Activated CD4-positive, alpha-beta T cell treated with anti-CD3 and anti-CD28 coated beads for 48 hours (primary cell): Measurements from ENCODE around the gene SIDT1.

ENCODE experiments used
- DNase-seq: peaks from one replicate; pipeline ENCODE4 v3.0.0-alpha.2; 2020

Gene SIDT1

DNA sequence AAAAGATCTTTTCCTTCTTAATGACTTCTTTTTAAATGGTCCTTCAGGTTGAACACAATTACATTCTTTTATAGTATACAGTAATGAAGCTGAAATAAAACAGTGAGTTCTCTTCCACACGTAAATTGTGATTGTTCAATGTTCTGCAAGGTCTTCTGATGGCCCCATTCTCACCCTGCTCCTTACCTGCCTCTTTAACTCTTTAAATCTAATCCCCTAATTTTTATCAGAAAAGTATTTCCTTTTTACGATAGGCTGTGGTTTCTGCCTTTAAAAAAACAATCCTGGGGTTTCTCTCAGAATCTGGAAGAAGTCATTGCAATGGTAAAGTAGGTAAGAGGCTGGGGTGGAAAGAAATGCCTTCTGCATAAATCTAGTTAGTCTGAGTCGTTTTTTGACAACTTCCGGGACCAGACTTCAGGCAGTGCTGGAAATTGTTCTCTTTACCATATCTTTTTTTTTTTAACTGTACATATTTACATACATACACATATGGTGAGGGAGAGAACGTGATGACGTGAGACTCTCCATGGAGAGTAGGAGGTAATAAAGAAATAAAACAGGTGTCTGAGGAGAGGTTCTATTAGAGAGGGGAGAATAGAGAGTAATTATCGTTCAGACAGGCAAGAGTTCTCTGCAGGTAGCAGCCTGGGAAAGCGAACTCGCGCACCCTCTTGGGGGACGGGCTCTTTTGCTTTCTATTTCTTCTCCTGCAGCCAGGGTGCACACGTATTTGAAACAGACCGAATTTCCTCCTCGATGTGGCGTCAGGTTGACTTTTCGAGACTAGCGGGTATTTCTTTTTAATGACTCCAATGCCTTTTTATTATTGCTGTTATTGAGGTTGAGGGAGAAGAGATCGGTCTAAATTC lies at the start of gene SIDT1:
TSS of gene SIDT1 (plus strand) at position 730 of the 872 bp plus-strand sequence. CDS start 467 bp downstream, outside the sequence.
- peak; percentile 75 for DNase-seq

- peak; percentile 9 for DNase-seq
These were observed 47.2 kb upstream of the SIDT1 start for GRCh38 chr3:113485161-113485609.

- DNase-seq, result peak; percentile 32
These were observed 37.3 kb upstream of the SIDT1 start for GRCh38 chr3:113495035-113495434.

- no peak for DNase-seq
These were observed 35.4 kb upstream of the SIDT1 start for GRCh38 chr3:113496924-113497323.

DNA sequence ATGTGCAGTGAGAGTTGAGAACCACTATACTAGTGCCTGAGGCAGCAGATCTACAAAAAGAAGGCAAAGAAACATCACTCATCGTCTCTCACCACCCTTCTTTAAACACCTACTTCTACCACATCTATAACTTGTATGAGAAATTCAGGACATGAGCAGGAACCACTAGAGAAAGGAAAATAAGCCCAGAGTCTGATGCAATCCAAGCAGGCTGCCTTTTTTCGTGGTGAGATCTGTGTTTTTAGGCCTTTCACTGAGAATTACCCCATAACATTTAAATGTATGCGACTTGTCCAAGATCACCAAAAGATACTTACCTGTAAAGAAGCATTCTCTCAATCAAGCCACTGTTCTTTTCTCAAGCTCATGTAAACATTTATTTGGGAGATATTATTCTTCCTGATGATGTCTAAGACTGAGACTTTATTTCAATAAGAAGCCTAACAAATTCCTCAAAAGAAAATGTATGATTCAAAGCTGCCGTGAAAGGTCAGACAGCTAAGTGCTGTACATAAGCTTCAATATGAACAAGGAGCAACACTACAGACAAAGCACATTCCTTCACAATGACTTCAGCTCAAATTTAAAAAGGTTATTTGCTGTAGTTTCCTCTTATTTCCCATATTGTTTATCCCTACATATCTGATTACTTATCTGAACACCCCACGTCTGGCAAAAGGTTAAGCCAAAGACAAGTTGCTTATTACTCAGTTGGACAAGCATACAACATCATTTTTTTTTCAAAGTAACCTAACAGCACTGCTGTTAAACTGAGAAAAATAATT lies 33.9 kb upstream of the SIDT1 start:
- no peak for DNase-seq

DNA sequence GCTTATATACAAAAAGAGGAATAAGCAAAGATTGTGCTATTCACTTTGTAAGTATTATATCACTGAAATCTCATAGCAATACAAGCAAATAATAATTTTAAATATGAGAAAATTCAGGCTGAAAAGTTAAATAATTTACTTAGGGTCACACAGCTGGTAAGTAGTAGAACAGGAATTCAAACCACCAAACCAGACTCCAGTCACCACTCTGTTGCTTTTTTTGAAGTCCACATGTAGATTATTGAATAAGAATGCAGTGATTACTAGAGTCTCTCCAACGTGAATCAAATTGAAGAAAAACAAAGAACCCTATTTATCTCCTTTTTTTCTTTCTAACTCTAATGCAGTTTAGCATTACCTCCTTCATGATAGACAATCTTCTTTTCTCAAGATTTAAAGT lies 33.3 kb upstream of the SIDT1 start:
- DNase-seq, result no peak

DNA sequence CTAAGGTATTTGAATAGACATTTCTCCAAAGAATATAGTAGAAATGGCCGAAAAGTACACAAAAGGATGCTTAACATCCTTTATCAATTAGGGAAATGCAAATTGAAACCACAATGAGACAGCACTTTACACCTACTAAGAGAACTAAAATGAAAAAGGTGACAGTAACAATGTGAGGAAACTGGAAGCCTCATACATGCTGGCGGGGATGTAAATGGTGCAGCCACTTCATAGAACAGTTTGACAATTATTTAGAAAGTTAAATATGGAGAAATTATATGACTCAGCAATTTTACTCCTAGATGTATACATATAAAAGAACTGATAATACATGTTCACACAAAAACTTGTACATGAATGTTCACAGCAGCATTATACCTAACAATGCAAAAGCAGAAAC lies 30.8 kb upstream of the SIDT1 start:
- no peak for DNase-seq

DNA sequence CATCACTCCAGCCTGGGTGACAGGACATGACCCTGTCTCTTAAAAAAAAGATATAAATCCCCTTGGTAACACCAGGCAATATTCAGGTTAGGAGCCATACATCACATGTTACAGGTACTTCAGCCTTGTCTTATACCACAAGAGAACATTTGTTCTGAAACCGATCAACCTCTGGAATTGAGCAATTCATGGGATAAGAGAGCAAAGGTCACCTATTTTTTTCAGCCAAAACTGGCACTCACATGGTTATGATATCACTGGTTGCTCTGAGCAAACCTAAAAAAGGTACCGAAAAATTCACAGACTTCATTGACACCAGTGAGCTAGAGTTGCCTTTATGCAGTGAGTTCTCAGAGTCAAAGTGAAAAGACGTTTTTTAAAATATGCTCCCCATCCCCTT lies 26.5 kb upstream of the SIDT1 start:
- DNase-seq, result no peak

DNA sequence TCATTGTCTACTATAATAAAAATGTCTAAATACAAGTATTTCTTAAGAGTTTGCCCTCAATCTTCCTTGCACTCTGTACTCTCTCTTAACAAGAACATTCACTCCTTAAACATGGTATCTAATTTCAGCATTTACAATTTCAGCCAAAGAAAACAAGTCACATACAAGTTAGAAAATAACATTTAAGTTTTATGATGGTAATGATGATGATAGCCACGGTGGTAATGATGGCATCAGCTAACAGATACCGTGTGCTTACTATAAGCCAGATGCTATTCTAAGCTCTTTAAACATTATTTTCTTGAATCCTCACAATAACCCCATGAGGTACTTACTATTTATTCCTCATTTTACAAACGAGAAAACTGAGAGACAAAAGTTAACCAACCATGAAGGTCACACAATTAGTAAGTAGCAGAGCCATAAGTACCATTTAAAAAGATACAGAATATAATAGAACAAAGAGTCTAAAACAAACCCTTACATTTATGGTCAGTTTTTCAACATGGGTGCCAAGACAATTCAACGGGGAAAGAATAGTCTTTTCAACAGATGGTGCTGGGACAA lies 24.8 kb upstream of the SIDT1 start:
- no peak for DNase-seq

GRCh38 chr3:113508966-113509365 lies 23.4 kb upstream of the SIDT1 start:
- DNase-seq, result no peak

GRCh38 chr3:113514265-113514769 lies 18.0 kb upstream of the SIDT1 start:
- DNase-seq, result no peak

GRCh38 chr3:113516115-113516505 lies 16.2 kb upstream of the SIDT1 start:
- no peak for DNase-seq

DNA sequence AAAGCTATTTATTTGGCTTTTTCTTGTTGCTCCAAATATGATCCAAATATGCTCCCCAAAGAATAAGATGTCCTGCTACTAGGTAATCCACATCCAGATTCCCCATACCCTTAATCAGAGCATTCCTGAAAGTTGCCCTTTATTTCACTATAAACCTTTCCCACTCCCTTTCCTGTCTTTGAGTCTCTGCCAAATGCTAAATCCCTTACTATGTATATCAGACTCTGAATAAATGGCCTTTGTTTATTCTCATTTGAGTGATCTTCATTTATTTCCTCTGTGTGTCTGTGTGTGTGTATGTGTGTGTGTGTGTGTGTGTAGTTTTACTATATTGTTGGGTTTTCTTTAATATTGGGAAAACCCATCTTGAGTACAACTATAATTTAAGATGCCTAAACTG lies 10.4 kb upstream of the SIDT1 start:
- no peak for DNase-seq

DNA sequence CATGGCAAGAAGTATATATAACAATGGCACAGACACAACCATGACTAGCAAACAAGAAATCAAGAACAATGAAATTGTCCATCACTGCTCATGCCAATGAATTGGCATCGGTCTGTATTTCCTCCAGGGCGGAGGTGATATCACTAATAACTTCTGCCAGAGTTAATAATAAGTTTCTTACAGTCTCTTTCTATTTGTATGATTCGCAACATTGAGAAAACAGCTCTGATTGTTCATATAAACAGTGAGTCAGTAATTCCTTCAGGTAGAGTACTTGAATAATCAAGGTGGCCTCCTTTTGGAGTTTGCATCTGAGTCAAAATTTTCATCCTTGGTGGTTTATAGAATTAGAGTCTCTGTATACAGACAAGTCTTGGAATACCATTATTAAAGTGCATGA lies 9.1 kb upstream of the SIDT1 start:
- no peak for DNase-seq

DNA sequence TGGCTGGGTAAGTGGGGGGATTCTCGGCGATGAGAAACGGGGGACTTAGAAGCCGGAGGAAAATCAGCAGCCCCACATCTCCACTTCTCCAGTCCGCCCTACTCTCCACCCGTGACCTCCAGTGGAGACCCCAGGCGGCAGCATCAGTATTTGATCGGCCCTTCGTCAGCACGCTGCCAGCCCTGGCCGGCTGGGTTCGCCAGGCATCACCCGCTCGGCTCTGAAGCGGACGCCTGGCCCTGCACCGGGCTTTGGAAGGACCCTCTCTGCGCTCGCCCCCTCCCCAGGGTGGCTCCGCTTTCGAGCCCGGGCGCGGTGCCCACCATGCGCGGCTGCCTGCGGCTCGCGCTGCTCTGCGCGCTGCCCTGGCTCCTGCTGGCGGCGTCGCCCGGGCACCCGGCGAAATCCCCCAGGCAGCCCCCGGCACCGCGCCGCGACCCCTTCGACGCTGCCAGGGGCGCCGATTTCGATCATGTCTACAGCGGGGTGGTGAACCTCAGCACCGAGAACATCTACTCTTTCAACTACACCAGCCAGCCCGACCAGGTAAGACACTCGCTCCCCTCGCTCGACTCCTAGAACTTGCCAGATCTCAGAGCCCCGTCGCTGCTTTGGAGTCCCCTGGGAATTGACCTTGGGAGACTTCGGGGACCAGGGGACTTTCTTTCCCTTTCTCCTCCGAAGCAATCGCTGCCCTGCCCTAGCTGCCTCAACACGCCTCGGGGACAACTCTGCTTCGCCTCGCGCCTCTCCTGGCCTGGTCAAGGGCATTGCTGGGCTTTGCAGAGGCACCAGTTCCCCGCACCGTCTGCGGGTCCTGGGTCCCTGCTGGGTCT lies 561 bp downstream of the SIDT1 start:
- peak; percentile 56 for DNase-seq

- DNase-seq, result peak; percentile 42
These were observed 1.2 kb downstream of the SIDT1 start for GRCh38 chr3:113533534-113533892.

- peak; percentile 37 for DNase-seq
These were observed 2.0 kb downstream of the SIDT1 start for GRCh38 chr3:113534365-113534764.

DNA sequence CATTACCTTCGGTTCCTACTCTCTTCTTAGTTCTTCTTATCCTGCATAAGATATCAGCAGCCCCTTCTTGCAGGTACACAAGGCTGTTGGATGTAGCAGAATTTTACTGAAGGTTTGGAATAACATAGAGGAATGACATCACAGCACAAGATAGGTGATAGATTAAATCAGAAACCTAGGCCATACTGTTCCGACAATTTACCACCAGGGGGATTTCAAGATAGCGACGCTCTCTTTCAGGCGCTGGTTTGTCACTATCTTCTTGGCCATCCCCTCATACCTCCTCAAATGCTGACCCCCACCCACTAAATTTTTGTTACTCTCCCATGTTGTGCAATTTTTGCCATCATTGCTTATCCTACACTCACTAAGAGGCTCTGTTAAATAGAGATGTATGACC lies 3.5 kb downstream of the SIDT1 start:
- DNase-seq, result no peak

GRCh38 chr3:113536627-113537101 lies 4.3 kb downstream of the SIDT1 start:
- no peak for DNase-seq

DNA sequence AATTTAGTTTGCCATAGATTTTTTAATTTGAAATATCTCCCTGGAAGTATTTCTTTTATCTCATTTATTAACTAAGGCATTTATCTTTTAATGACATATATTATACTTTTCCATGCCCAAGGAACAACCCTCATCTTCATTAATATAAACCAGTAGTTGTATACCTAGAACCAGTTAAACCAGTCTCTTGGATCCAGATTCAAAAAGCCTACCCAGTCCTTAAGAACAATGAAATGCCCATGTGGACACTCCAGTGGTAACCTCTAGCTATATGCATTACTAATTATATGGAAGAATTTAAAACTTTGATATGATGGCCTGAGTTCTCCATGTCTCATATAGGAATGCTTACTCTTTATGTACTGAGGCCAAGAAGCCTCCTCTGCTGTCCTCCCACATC lies 4.8 kb downstream of the SIDT1 start:
- no peak for DNase-seq

- DNase-seq, result no peak
These were observed 9.2 kb downstream of the SIDT1 start for GRCh38 chr3:113541519-113541918.

DNA sequence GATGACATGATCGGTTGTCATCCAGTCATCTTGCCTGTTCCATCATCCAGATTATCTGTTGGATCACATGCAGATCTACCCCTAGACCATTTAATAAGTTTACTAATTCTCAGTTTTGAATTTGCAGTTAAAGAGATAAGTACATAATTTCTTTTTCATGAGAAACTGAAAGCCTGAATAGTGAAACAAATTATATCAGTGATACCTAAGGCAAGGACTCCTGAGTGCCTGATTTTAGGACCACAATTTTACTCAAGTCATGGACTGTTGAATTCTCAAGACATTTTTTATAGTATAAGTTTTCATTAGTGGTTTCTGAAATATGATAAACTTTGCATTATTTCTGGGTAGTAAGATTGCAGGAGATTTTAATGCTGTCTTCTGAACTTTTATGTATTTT lies 13.2 kb downstream of the SIDT1 start:
- DNase-seq, result no peak
